GM12878 (cell line): Measurements from ENCODE around the gene POLDIP3. TPM values are rescaled to one million over a fixed set of nuclear protein-coding genes. Genes with fewer than 3 reads are reported as not detected.

Experiments
- ATAC-seq: fragments of 200-7000 bp; cut with Tn5 transposase; 3 replicates; pipeline ENCODE4 v1.9.1; 2020; ENCODE audit warnings: mild to moderate bottlenecking, moderate library complexity
- BruUV-seq: library from RNA; stranded (reverse); fragments of 400-500 nt; replicated peaks from 2 replicates; lab custom pipeline; 2021; lab: Mats Ljungman, UMichigan
- CTCF ChIA-PET: fragments of 300-600 bp; sonication (Branson Sonifier 250); formaldehyde crosslinking; extraction: SDS; loops from one replicate; lab custom pipeline; 2021; ENCODE audit warnings: inconsistent platforms; lab: Yijun Ruan, JAX
- POLR2A ChIA-PET: fragments of 350-600 bp; formaldehyde crosslinking; extraction: SDS; loops from one replicate; lab custom pipeline; 2021; ENCODE audit warnings: inconsistent platforms; lab: Charles Lee
- RAD21 ChIA-PET: fragments of 300-600 bp; sonication (Branson Sonifier 250); formaldehyde crosslinking; loops from one replicate; lab custom pipeline; 2023; ENCODE audit warnings: antibody characterized with exemption; ENCODE audit not compliant: unreplicated experiment; lab: Charles Lee
- SMC1A ChIA-PET: fragments of 300-600 bp; sonication (Branson Sonifier 250); formaldehyde crosslinking; loops from one replicate; lab custom pipeline; 2023; ENCODE audit not compliant: unreplicated experiment, uncharacterized antibody; lab: Charles Lee
- DNase-seq: peaks from one replicate; pipeline ENCODE4 v3.0.0-alpha.2; 2011; ENCODE audit warnings: low read depth, low spot score
- FAIRE-seq: peaks from 3 replicates; lab custom pipeline; 2011; peaks lifted over from hg19 to GRCh38; lab: Jason Lieb, UNC
- H2AFZ ChIP-seq: 2 replicates; pipeline ENCODE4 v1.6.0; 2011; ENCODE audit warnings: low read depth, low read length, control low read depth; ENCODE audit not compliant: control insufficient read depth
- H3K27ac ChIP-seq: 2 replicates; pipeline ENCODE4 v1.5.1; 2011; ENCODE audit warnings: control low read depth; ENCODE audit not compliant: control insufficient read depth, insufficient read depth
- H3K27me3 ChIP-seq, 2 experiments: replicated peaks in 1 of 2; 2 replicates each; pipeline versions ENCODE4 v1.6.0 to v1.6.1; 2011; ENCODE audit warnings: low read length in 1 of 2; ENCODE audit not compliant: control insufficient read depth in 2 of 2, insufficient read depth in 2 of 2
- H3K36me3 ChIP-seq, 2 experiments: 2 replicates each; pipeline ENCODE4 v1.5.1; 2011; ENCODE audit warnings: low read length in 1 of 2; ENCODE audit not compliant: control insufficient read depth in 2 of 2, insufficient read depth in 2 of 2
- H3K4me1 ChIP-seq: 2 replicates; pipeline ENCODE4 v1.6.1; 2011; ENCODE audit warnings: mild to moderate bottlenecking, low read length, moderate library complexity, mixed read lengths; ENCODE audit not compliant: control insufficient read depth, insufficient read depth
- H3K4me2 ChIP-seq: 2 replicates; pipeline ENCODE4 v1.6.0; 2011; ENCODE audit warnings: control low read depth; ENCODE audit not compliant: control insufficient read depth, insufficient read depth
- H3K4me3 ChIP-seq: fragments of 200-600 bp; sonication (generic); 2 replicates; pipeline ENCODE4 v1.5.1; 2016
- H3K79me2 ChIP-seq: 2 replicates; pipeline ENCODE4 v1.6.0; 2011; ENCODE audit warnings: low read length; ENCODE audit not compliant: control insufficient read depth, insufficient read depth
- H3K9ac ChIP-seq: 2 replicates; pipeline ENCODE4 v1.8.0; 2011; ENCODE audit warnings: low read length, control low read depth, mixed read lengths; ENCODE audit not compliant: control insufficient read depth, insufficient read depth
- H3K9me3 ChIP-seq: replicated peaks from 3 replicates; pipeline ENCODE4 v1.5.1; 2011; ENCODE audit warnings: mild to moderate bottlenecking, low read length; ENCODE audit not compliant: control insufficient read depth, insufficient read depth
- H4K20me1 ChIP-seq: 2 replicates; pipeline ENCODE4 v1.6.0; 2011; ENCODE audit not compliant: control insufficient read depth, insufficient read depth
- CBFB ChIP-seq: IDR thresholded peaks from 2 replicates; pipeline ENCODE4 v1.6.1; 2016; ENCODE audit warnings: antibody characterized with exemption, low read depth
- CBX3 ChIP-seq: fragments of 200-600 bp; sonication (generic); IDR thresholded peaks from 2 replicates; pipeline ENCODE4 v1.6.1; 2016; ENCODE audit warnings: low read depth, borderline replicate concordance
- EP300 ChIP-seq, 2 experiments: fragments of 150-350 bp in 1 of 2; IDR thresholded peaks; 2 replicates each; pipeline ENCODE4 v1.6.1; 2011 to 2012; ENCODE audit warnings: low read depth in 2 of 2, low read length in 2 of 2, borderline replicate concordance in 1 of 2, improper control_type of control experiment in 1 of 2, inconsistent platforms in 1 of 2; ENCODE audit not compliant: control insufficient read depth in 1 of 2
- IRF4 ChIP-seq: IDR thresholded peaks from 2 replicates; pipeline ENCODE4 v1.6.1; 2011; ENCODE audit warnings: low read depth, low read length
- POLR2A ChIP-seq: IDR thresholded peaks from 2 replicates; pipeline ENCODE4 v1.6.1; 2011; ENCODE audit warnings: low read depth, mild to moderate bottlenecking, low read length
- POLR2AphosphoS5 ChIP-seq: IDR thresholded peaks from 2 replicates; pipeline ENCODE4 v1.6.1; 2011; ENCODE audit warnings: mild to moderate bottlenecking, low read length, inconsistent platforms
- RAD51 ChIP-seq: fragments of 450-650 bp; IDR thresholded peaks from 2 replicates; pipeline ENCODE4 v1.6.1; 2016; ENCODE audit warnings: moderate library complexity, mild to moderate bottlenecking, inconsistent platforms
- RUNX3 ChIP-seq: IDR thresholded peaks from 2 replicates; pipeline ENCODE4 v1.6.1; 2012; ENCODE audit warnings: low read length, inconsistent platforms
- SP1 ChIP-seq: IDR thresholded peaks from one replicate; pipeline ENCODE4 v1.6.1; 2011; ENCODE audit warnings: low read depth, low read length
- ZSCAN29 ChIP-seq: fragments of 450-650 bp; IDR thresholded peaks from 2 replicates; pipeline ENCODE4 v1.6.1; 2017; ENCODE audit warnings: mild to moderate bottlenecking, moderate library complexity
- WGBS: methylation state at CpG from one replicate; pipeline ENCODE4 v1.1.6; 2016; ENCODE audit warnings: low lambda C conversion rate; ENCODE audit not compliant: insufficient replicate concordance, insufficient coverage; ENCODE audit errors: missing lambda C conversion rate; 5-methylcytosine and 5-hydroxymethylcytosine counted together
- in situ Hi-C: fragments of 300-500 bp; cut with MboI; formaldehyde crosslinking; loops from 9 replicates; pipeline ENCODE4 v1.14.3; 2018; ENCODE audit warnings: mixed read lengths
- intact Hi-C: fragments of 100-400 bp; cut with micrococcal nuclease; formaldehyde crosslinking; loops from one replicate; pipeline ENCODE4 v1.14.2; 2022; ENCODE audit not compliant: unreplicated experiment
- polyA plus RNA-seq, 11 experiments: library from polyadenylated mRNA; depleted of rRNA in 4 of 11; unstranded in 6 of 11; stranded (reverse) in 5 of 11; fragments of >200 nt; fragmentation: Nextera tagmentation in 4 of 11; fragmentation: Illumina TruSeq in 1 of 11; extraction: Ambion mirVana in 4 of 11; extraction: Trizol in 1 of 11; gene quantifications; 1 replicate in 1 of 11; 2 replicates in 10 of 11; pipeline versions ENCODE4 v1.2.1 to v1.2.3, GENCODE V29; 2011 to 2016; ENCODE audit warnings: inconsistent platforms in 2 of 11, missing spikeins in 2 of 11, low read depth in 1 of 11
- total RNA-seq, 4 experiments: library from RNA; depleted of rRNA in 3 of 4; stranded (reverse); fragments of >200 nt in 3 of 4; fragmentation: Illumina TruSeq in 1 of 4; extraction: Trizol in 1 of 4; gene quantifications; 2 replicates each; pipeline versions ENCODE4 v1.2.1 to v1.2.3, GENCODE V29; 2013 to 2021
- TF ChIP-seq, protein P1 (sequence below): IDR thresholded peaks from 2 replicates; pipeline ENCODE4 v1.6.1; 2012; ENCODE audit warnings: low read depth, low read length, improper control_type of control experiment
- TF ChIP-seq, protein P2 (sequence below): fragments of 450-650 bp; IDR thresholded peaks from 2 replicates; pipeline ENCODE4 v1.6.1; 2018; ENCODE audit warnings: mild to moderate bottlenecking, low read depth, moderate library complexity; ENCODE audit not compliant: partially characterized antibody

The POLDIP3 gene
- total and polyA plus RNA-seq, 10 of the 15 experiments (the other 5 are each of a cell fraction or from before 2014, with no cell fraction given) = 14.8 to 60.2 (median 49.5) TPM

DNA sequence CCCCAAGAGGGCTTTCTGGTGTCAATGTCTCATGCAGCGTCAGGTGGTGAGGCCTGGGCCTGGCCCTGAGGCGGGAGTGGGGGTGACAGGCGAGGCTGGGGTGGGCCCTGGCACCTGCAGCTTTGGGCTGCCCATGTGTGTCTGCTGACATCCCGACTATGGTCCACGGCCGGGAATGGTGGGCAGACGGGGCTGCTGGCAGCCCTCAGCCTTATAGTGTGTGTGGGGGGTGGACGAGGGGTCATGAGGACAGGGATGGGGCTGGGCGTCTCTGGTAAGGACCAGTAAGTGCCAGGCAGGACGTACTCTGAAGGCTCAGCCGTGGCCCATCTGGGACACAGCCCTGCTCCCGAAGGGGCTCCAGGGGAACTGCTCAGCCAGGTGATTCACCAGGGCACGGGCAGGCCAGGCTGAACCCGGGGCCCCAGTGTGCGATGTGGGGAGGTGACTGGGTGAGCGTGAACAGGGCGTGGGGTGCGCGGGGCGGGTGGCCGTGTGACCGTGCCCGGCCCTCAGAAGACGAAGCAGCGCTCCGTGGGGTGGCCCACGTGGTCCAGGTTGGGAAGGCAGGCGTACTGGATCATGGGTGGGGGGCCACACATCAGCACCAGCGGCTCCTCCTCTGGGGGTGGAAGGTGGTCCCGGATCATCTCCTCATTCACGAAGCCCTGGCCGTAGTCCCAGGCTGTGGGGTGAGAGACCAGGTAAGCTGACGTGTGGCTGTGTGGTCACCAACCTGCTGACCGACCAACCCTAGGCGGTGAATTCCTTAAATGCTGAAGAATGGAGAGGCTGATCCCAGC lies 4.8 kb upstream of the POLDIP3 start:
- ChIA-PET RAD21 (interaction anchor here (0.6 kb wide), 1 partner anchor 236 kb away, joined by 3 read pairs; no protein-coding TSS in a partner anchor), SMC1A (no interaction called here), CTCF (interaction anchor here (1.2 kb wide), 1 partner anchor 79 kb away, joined by 3 read pairs; no protein-coding TSS in a partner anchor), POLR2A (no interaction called here)
- Histone ChIP-seq H3K36me3 (peaks cover 0 to 5% of the 10 kb centered on the region in 2 experiments; a peak in 3 of 4 replicates), H3K4me1 (peaks cover 14% of the 10 kb centered on the region), H3K9ac (no peak overlapping the region), H3K4me3 (no peak overlapping the region), H3K79me2 (no peaks in the 10 kb centered on the region; the same call in 1 of the 2 replicates), H3K9me3 (no peaks in the 10 kb centered on the region), H3K27ac (no peak overlapping the region), H3K27me3 (no peaks in the 10 kb centered on the region), H4K20me1 (no peaks in the 10 kb centered on the region; the same call in 1 of the 2 replicates), H2AFZ (no peak overlapping the region), H3K4me2 (no peak overlapping the region)
- ATAC-seq (no peak), DNase-seq (no peak), FAIRE-seq (no peak)
- BruUV-seq = TSS peak; percentile 37
- WGBS = 92% methylated on average over 34 of the region's 35 CpGs
- TF ChIP-seq EP300 (IDR thresholded peaks at IDR 0.05; ENCODE audit: borderline replicate concordance in 1 of 2, control insufficient read depth in 1 of 2, low read depth in 2 of 2, low read length in 2 of 2) (no peak), POLR2A (0 out of 2 replicates have a peak, but pooled peaks have one; percentile 15)
- in situ Hi-C loops = no loop called here
- intact Hi-C loops = loop anchor here (10.0 kb wide), 1 partner anchor 525 kb away; the partner anchor contains the start of gene NDUFA6

DNA sequence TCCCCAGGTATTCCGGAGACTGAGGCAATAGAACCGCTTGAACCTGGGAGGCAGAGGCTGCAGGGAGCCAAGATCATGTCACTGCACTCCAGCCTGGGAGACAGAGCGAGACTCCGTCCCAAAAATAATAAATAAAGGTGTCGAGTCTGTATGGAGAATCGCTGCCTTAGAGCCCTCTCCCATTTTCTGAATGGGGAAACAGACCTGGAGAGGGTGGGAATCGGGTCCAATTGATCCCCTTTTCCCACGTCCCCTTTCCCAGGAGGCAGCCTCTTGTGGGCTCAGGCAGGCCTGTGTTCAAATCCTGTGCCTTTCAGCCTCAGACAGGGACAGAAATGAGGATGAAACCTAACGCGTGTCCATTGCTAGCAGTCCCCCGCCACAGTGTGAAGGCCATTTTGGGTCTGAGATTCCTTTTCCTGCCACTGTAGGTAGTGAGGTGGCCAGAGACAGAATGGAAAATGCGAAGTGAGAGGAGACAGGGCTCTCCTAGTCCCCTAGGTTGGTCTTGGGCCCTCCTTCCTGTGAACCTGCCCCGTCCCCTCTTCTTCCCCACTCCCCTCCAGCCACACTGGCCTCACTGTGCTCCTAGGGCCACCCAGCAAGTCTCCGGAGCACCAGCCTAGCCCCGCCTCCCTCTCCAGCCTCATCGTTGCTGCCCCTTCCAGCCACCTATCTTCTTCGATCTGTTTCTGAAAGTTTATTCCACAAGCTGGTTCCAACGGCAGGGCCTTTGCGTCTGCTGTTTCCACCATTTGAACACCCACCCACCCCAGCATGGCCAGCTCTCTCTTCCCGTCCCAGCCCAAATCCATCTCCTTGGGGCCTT lies 2.7 kb upstream of the POLDIP3 start:
- peaks cover 8% of the 10 kb centered on the region; the same call in 1 of the 2 replicates for H4K20me1 ChIP-seq
- ChIA-PET CTCF (interaction anchor here (1.2 kb wide), 1 partner anchor 8 kb away, joined by 3 read pairs; no protein-coding TSS in a partner anchor), POLR2A (no interaction called here), RAD21 (no interaction called here), SMC1A (no interaction called here)
- no peak overlapping the region for H3K4me2 ChIP-seq
- 80% methylated on average over 20 of the region's 20 CpGs for whole genome bisulfite sequencing
- peaks cover 15% of the 10 kb centered on the region for H3K4me1 ChIP-seq
- no peak overlapping the region for H3K27ac ChIP-seq
- H3K27me3 ChIP-seq = no peaks in the 10 kb centered on the region
- H3K9ac ChIP-seq = no peak overlapping the region
- in situ Hi-C loops (no loop called here), intact Hi-C loops (loop anchor here (10.0 kb wide), 1 partner anchor 523 kb away; the partner anchor contains the start of gene NDUFA6)
- no peak overlapping the region for H3K4me3 ChIP-seq
- H3K9me3 ChIP-seq = no peaks in the 10 kb centered on the region
- ATAC-seq (no peak), FAIRE-seq (no peak), DNase-seq (no peak)
- H3K79me2 ChIP-seq = peaks cover 20% of the 10 kb centered on the region
- H3K36me3 ChIP-seq = peaks cover 3 to 6% of the 10 kb centered on the region in 2 experiments; a peak in 3 of 4 replicates
- no TSS peak for BruUV-seq
- no peak overlapping the region for H2AFZ ChIP-seq
- TF ChIP-seq CBFB (no peak), POLR2AphosphoS5 (peak; percentile 40; the same call in 1 of the 2 replicates), RAD51 (no peak), RUNX3 (no peak), IRF4 (no peak), CBX3 (no peak), ZSCAN29 (no peak), SP1 (no peak)
- TF ChIP-seq, protein P1, sequence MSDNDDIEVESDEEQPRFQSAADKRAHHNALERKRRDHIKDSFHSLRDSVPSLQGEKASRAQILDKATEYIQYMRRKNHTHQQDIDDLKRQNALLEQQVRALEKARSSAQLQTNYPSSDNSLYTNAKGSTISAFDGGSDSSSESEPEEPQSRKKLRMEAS = no peak
- TF ChIP-seq, protein P2, sequence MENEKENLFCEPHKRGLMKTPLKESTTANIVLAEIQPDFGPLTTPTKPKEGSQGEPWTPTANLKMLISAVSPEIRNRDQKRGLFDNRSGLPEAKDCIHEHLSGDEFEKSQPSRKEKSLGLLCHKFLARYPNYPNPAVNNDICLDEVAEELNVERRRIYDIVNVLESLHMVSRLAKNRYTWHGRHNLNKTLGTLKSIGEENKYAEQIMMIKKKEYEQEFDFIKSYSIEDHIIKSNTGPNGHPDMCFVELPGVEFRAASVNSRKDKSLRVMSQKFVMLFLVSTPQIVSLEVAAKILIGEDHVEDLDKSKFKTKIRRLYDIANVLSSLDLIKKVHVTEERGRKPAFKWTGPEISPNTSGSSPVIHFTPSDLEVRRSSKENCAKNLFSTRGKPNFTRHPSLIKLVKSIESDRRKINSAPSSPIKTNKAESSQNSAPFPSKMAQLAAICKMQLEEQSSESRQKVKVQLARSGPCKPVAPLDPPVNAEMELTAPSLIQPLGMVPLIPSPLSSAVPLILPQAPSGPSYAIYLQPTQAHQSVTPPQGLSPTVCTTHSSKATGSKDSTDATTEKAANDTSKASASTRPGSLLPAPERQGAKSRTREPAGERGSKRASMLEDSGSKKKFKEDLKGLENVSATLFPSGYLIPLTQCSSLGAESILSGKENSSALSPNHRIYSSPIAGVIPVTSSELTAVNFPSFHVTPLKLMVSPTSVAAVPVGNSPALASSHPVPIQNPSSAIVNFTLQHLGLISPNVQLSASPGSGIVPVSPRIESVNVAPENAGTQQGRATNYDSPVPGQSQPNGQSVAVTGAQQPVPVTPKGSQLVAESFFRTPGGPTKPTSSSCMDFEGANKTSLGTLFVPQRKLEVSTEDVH = no peak
